Neural cell (in vitro differentiated cells): ENCODE data around the gene CAPN12.

Experiments used
- CTCF ChIP-seq: fragments of 450-650 bp; IDR thresholded peaks from 2 replicates; pipeline ENCODE4 v1.5.1; 2014; ENCODE audit warnings: antibody characterized with exemption, mild to moderate bottlenecking, moderate library complexity; ENCODE audit not compliant: poor library complexity, severe bottlenecking
- EP300 ChIP-seq: fragments of 450-650 bp; conservative IDR thresholded peaks from 2 replicates; pipeline ENCODE4 v1.6.1; 2014; ENCODE audit warnings: antibody characterized with exemption, mild to moderate bottlenecking, moderate library complexity; ENCODE audit not compliant: poor library complexity, severe bottlenecking
- EZH2 ChIP-seq: fragments of 200-600, 300-800 bp; shearing (Covaris generic), sonication (generic); IDR thresholded peaks from 2 replicates; pipeline ENCODE4 v1.6.1; 2014; ENCODE audit warnings: antibody characterized with exemption, low read length, borderline replicate concordance, mild to moderate bottlenecking; ENCODE audit not compliant: insufficient read depth, poor library complexity, severe bottlenecking
- RAD21 ChIP-seq: fragments of 450-650 bp; conservative IDR thresholded peaks from 2 replicates; pipeline ENCODE4 v1.6.1; 2014; ENCODE audit warnings: antibody characterized with exemption, mild to moderate bottlenecking, moderate library complexity
- REST ChIP-seq: IDR thresholded peaks from 2 replicates; pipeline ENCODE4 v1.6.1; 2012; ENCODE audit warnings: borderline replicate concordance

- TF ChIP-seq CTCF (no peak), EP300 (no peak), EZH2 (no peak), RAD21 (no peak), REST (no peak)
These were observed 15.3 kb upstream of the CAPN12 start for GRCh38 chr19:38759590-38760003.
